Measurements from ENCODE around the gene ACADSB.
A peak's percentile ranks its signal among the peaks of the same experiment; 100 is the strongest.

The ACADSB gene

DNA sequence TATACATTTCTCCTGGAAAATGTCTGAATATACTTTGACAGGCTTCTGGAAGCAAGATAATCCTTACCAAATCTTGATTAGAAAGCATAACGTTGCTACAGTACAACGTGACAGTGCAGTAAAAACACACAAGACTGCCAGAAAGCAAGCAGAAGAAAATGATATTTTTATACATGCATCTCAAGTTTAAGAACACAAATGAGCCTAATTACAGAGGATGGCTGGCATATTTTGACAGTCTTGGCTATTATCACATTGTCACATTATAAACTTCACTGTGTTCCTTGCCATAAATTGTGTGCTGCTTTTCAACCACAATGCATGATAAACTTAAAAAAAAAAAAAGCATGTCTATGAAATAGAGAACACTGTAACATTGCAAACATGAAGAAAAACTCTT lies 4.5 kb upstream of the ACADSB start:
- no peak for DNase-seq (ENCODE audit: low read depth)

DNA sequence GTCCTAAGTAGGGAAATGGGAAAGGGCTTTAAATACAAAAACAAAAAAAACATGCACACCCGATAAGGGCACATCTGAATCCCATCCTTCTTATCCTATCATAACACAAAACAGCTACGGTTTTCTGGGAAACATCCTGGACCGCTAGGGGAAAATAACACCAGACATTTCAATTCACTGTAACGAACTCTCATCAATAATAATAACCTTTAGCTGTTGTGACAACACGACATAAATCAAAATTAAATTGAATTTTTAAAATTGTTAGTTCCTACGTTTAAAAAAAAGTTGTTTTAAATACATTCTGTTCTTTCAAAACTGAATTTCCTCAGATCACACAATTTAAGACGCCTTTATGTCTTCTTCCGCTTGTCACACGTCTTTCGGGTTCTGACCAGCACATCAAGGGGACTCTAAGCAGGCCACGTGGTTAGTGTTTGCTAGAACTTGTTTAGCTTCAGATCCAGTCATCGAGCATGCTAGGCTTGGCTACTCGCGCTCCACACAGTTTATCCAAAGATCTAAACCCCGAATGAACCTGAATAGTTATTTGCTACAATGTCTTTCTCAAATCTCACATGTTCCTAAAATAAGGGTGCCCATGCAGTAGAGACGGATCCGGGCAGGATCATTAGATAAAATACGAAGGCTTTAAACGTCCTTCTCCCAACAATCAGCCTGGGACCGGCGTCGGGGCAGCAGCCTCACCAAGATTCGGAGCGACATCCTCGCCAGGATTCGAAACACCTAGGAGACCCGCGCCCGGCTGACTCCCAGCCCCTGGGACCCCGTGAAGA lies 1.1 kb upstream of the ACADSB start:
- DNase-seq (ENCODE audit: low read depth): peak; percentile 18

DNA sequence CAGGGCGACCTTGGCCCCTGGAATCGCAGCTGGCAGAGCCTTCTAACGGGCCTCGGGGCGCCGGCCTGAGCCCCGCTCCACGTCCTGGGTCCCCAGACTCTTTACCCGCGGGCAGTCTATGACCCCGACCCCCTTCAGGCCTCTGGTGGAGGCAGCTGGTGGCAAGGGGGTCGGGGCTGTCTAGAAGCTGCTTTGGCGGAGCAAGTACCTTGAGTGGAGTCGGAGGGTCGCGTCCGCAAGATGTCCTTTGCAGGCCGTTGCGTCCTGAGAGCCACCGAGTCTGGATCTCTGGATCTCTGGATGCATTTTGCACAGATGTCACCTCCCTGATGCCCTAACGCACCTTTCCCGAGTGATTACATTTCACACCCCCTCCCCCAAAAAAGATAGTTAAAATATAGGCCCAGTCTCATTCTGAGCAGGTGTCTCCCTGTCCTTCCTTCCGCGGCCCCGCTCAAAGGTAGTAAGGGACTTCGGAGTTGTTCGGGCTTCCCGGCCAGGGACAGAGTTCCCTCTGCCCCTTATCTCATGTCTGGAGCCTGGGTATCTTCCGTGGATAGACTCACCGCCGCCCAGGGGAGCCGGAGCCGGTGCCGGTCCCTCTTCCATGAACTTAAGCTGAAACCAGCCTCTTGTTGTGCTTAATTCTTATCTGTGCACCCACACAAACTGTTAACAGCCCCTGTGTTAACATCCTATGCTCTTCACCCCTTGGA lies 457 bp downstream of the ACADSB start:
- no peak for DNase-seq (ENCODE audit: low read depth)

GRCh38 chr10:123011987-123012386 lies 3.2 kb downstream of the ACADSB start:
- no peak for DNase-seq (ENCODE audit: low read depth)

- DNase-seq (ENCODE audit: low read depth): no peak
These were observed 4.9 kb downstream of the ACADSB start for GRCh38 chr10:123013456-123014419.

- no peak for DNase-seq (ENCODE audit: low read depth)
These were observed 6.0 kb downstream of the ACADSB start for GRCh38 chr10:123014772-123015171.

DNA sequence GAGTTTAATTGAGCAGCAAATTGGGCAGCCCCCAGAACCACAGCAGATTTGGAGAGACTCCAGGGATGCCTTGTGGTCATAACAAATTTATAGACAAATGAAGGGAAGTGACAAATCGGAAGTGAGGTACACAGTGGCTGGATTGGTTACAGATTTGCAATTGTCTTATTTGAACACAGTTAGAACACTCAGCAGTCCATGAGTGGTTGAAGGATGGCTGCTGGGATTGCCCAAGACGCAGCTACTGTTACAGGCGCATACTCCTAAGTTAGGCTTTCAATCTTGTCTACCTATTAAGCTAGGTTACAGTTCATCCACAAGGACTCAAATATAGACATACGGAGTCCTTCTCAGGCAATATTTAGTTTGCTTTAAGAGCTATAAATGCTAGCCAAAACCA lies 7.4 kb downstream of the ACADSB start:
- DNase-seq (ENCODE audit: low read depth): no peak

DNA sequence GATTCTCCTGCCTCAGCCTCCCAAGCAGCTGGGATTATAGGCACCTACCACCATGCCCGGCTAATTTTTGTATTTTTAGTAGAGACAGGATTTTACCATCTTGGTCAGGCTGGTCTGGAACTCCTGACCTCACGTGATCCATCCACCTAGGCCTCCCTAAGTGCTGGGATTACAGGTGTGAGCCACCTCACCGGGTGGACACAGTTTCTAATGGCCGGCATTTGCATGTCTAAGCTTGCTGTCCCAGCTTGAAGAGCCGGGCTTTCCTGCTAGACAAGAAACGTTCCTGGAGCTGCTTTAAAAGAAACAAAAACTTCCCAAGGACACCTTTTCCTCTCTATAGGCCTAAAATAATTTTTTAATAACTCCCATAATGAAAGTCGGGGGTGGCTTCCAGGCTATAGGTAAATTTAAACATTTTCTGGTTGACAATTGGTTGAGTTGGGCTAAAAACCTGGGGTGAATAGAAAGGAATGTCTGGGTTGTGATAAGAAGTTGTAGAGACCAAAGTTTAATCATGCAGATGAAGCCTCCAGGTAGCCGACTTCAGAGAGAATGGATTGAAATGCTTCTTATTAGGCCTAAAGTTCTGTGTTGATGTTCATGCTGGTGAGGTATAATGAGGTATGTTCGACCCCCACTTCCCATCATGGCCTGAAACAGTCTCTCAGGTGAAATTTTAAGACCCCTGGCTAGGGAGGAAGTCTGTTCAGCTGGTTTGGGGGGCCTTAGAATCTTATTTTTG lies 8.8 kb downstream of the ACADSB start:
- DNase-seq (ENCODE audit: low read depth): no peak

GRCh38 chr10:123018531-123018930 lies 9.7 kb downstream of the ACADSB start:
- DNase-seq (ENCODE audit: low read depth): no peak

DNA sequence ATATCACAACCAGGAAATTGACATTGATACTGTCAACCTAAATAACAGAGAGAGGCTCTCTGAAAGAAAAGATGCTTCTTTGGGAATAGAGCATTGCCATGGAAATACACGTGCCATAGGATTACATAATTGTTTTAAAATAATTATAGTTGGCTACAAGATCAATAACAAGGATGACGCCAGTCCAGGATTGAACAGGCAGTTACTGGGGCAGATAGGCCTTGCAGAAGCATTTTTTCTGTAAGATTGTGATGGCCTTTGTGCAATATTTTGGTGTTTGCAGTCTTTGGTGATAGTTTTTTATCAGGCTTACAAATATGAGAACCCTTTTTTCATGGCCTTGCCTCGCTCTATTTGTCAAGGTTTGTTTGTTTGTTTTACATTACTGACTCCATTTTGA lies 10.5 kb downstream of the ACADSB start:
- DNase-seq (ENCODE audit: low read depth): no peak

DNA sequence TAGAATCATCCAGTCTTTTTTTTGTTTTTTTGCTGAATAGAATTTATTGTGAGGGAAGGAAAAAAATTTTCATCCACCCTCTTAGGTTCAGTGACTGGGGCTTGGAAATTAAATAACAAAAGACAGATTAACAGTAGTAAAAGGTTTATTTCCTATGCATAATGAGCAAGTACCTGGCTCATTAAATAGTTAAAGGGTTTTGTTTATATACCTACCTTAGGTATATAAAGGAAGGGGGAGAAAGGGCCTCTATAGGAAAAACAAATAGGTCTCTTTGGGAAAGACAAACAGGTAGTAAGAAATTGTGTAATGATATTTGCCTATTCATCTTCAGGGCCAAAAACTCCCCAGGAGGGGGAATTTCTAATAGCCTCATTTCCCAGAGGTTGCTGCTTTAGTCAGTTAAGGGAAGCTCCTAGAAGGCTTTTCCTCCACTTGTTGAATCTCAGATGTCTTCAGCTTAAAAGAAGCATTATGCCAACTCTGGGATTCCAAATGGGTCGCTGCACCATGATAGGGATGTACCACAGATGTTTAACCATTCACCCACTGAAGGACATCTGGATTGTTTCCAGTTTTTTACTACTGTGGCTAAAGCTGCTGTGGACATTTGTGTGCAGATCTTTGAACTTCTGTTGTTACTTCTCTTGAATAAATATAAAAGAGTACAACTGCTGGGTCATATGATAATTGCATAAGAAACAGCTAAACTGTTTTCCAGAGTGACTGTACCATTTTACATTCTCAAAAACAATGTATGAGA lies 11.3 kb downstream of the ACADSB start:
- DNase-seq (ENCODE audit: low read depth): no peak

- no peak for DNase-seq (ENCODE audit: low read depth)
These were observed 12.7 kb downstream of the ACADSB start for GRCh38 chr10:123021517-123021916.

GRCh38 chr10:123024540-123024939 lies 15.7 kb downstream of the ACADSB start:
- no peak for DNase-seq (ENCODE audit: low read depth)

- no peak for DNase-seq (ENCODE audit: low read depth)
These were observed 17.5 kb downstream of the ACADSB start for GRCh38 chr10:123026302-123026701.

GRCh38 chr10:123027861-123028260 lies 19.1 kb downstream of the ACADSB start:
- no peak for DNase-seq (ENCODE audit: low read depth)

- DNase-seq (ENCODE audit: low read depth): no peak
These were observed 22.3 kb downstream of the ACADSB start for GRCh38 chr10:123031124-123031523.

GRCh38 chr10:123034332-123034731 lies 25.5 kb downstream of the ACADSB start:
- DNase-seq (ENCODE audit: low read depth): no peak

DNA sequence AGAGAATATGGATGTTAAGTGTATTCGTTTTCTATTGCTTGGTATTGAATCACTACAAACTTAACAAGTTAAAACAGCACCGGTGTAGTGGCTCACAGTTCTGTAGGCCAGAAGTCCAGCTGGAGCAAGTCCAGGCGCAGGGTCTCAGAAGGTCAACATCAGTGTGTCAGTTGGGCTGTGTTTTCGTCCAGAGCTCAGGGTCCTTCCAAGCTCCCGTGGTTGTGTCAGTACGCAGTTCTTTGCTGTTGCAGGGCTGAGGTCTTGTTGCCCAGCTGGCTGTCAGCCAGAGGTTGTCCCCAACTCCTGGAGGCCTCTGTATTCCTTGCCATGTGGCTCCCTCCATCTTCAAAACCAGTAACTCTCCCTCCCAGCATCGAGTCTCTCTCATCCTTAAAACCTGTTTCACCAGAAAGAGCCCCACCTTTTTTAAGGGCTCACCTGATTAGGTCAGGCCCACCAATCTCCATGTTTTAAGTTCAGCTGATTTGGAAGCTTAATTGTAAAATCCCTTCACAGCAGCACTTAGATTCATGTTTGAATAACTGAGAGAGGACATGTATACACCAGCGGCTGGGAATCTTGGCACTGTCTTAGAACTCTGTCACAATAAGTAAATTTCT lies 26.8 kb downstream of the ACADSB start:
- DNase-seq (ENCODE audit: low read depth): no peak

DNA sequence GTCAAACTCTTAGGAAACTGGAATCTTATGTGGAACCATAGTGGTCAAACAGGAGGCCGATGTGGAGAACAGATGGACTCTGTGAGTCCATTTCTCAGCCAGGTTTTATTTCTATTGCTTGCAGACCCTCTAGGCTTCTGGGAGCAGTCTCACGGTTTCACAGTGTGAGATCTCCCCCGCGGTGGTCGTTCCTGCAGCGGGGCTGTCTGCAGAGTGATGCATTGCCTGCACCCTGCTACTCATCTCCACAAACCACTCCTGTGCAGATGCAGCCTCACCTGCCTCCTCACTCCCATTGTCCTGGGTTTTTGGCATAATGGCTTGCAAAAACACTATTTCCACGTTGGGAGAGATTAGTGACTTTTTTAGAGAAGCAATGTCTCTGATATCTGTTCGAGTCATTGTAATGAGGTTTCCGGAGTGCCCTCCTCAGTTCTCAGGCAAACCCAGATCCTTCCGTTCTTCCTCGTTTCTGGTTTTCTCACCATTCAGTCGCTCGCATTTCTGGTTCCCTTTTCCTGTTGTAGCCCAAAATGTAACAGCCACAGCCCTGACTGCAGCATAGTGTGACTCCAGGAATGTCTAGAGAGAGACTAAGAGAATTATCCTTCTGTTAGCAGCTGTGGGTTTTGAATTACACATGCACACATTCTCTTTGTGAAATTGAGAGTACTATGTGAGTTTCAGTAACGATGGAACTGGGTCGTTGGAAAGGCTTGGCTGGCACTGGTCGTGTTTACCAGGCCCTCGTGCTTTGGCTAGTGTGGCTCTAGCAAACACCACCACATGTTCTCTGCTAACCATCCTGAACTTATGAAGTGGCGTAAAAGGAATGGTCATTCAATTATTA lies 30.2 kb downstream of the ACADSB start:
- no peak for DNase-seq (ENCODE audit: low read depth)

DNA sequence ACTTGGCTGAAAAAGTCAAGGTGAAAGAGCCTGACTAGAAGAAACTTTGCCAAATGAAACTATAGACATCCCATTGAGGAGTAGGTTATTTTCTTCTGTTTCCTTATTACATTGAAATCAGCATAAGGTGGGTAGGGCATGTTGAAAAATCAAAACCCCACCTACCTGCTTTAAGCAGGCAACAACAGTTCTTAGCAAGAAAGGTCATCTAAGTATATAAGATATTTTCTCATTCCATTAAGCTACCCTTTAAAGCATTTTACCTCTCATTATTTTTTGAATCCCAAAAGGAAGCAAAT lies 30.8 kb downstream of the ACADSB start:
- no peak for DNase-seq (ENCODE audit: low read depth)

All from stimulated activated CD8-positive, alpha-beta memory T cell treated with anti-CD3 and anti-CD28 coated beads, Interleukin-7, amount 100 ng/mL, for 24 hours (primary cell).